K562 (cell line): ENCODE results near the gene WT1. TPM values are rescaled to one million over a fixed set of nuclear protein-coding genes. Genes with fewer than 3 reads are reported as not detected.

ENCODE experiments used
- ATF4 ChIP-seq: fragments of 450-650 bp; formaldehyde crosslinking; IDR thresholded peaks from 2 replicates; pipeline ENCODE4 v1.4.0; 2022; ENCODE audit warnings: mild to moderate bottlenecking, moderate library complexity
- BRD4 ChIP-seq: fragments of 200-600 bp; sonication (generic); IDR thresholded peaks from 2 replicates; pipeline ENCODE4 v1.6.1; 2017; ENCODE audit warnings: inconsistent platforms
- CEBPG ChIP-seq, 3 experiments: fragments of 200-800 bp in 1 of 3; sonication (Bioruptor generic) in 1 of 3; sonication (generic) in 1 of 3; formaldehyde crosslinking in 1 of 3; IDR thresholded peaks in 2 of 3; conservative IDR thresholded peaks in 1 of 3; 2 replicates each; pipeline versions ENCODE4 v1.6.1 to v1.8.0; 2016 to 2022; ENCODE audit warnings: missing compliant biosample characterization in 2 of 3, missing genetic modification characterization in 2 of 3, mild to moderate bottlenecking in 1 of 3, missing genetic modification reagents in 1 of 3
- CHD2 ChIP-seq: IDR thresholded peaks from 2 replicates; pipeline ENCODE4 v1.6.1; 2011; ENCODE audit warnings: low read depth, low read length
- CHD4 ChIP-seq: fragments of 200-600 bp; sonication (generic); IDR thresholded peaks from 3 replicates; pipeline ENCODE4 v1.6.1; 2012; ENCODE audit warnings: low read depth, mild to moderate bottlenecking, mixed read lengths, low read length, inconsistent platforms; ENCODE audit not compliant: insufficient read depth, insufficient replicate concordance, poor library complexity, severe bottlenecking
- EWSR1 ChIP-seq: fragments of 450-650 bp; IDR thresholded peaks from 2 replicates; pipeline ENCODE4 v1.6.1; 2018; ENCODE audit warnings: borderline replicate concordance, mild to moderate bottlenecking, low read depth, moderate library complexity; ENCODE audit not compliant: partially characterized antibody
- FOXM1 ChIP-seq, 2 experiments: fragments of 450-650 bp in 1 of 2; sonication (generic) in 1 of 2; formaldehyde crosslinking in 1 of 2; IDR thresholded peaks; 2 replicates each; pipeline versions ENCODE4 v1.6.1 to v1.9.0; 2017 to 2022; ENCODE audit warnings: low read depth in 2 of 2, mild to moderate bottlenecking in 2 of 2, missing genetic modification reagents in 1 of 2, moderate library complexity in 1 of 2
- HEY1 ChIP-seq: fragments of 250-450 bp; sonication (Bioruptor Pico); IDR thresholded peaks from 2 replicates; pipeline ENCODE4 v1.5.0; 2020; ENCODE audit warnings: mild to moderate bottlenecking, moderate library complexity, borderline replicate concordance
- HNRNPH1 ChIP-seq: fragments of 200-400 bp; formaldehyde crosslinking; optimal IDR thresholded peaks from 2 replicates; pipeline ENCODE3; 2017; ENCODE audit warnings: low read depth, mild to moderate bottlenecking, low read length, moderate library complexity
- MAX ChIP-seq: sonication (generic); formaldehyde crosslinking; IDR thresholded peaks from 2 replicates; pipeline ENCODE4 v1.9.0; 2022; ENCODE audit warnings: mild to moderate bottlenecking, missing genetic modification reagents
- MCM5 ChIP-seq: fragments of 450-650 bp; IDR thresholded peaks from 2 replicates; pipeline ENCODE4 v1.6.1; 2016; ENCODE audit warnings: low read depth
- MED1 ChIP-seq: sonication (generic); formaldehyde crosslinking; IDR thresholded peaks from 2 replicates; pipeline ENCODE4 v1.8.1; 2023; ENCODE audit warnings: missing genetic modification reagents, borderline replicate concordance
- MIER1 ChIP-seq: fragments of 450-650 bp; IDR thresholded peaks from 2 replicates; pipeline ENCODE4 v1.6.1; 2016; ENCODE audit warnings: antibody characterized with exemption, mild to moderate bottlenecking, low read depth
- NFIC ChIP-seq: fragments of 450-650 bp; IDR thresholded peaks from 2 replicates; pipeline ENCODE4 v1.6.1; 2017; ENCODE audit warnings: mild to moderate bottlenecking, inconsistent platforms
- POLR2H ChIP-seq: IDR thresholded peaks from 2 replicates; pipeline ENCODE4 v1.6.1; 2016; ENCODE audit warnings: missing genetic modification characterization, low read depth, mild to moderate bottlenecking, control low read depth, missing compliant biosample characterization, moderate library complexity
- RB1 ChIP-seq: fragments of 450-650 bp; IDR thresholded peaks from 2 replicates; pipeline ENCODE4 v1.6.1; 2017; ENCODE audit warnings: low read depth, mild to moderate bottlenecking
- RBM17 ChIP-seq: fragments of 200-400 bp; formaldehyde crosslinking; IDR thresholded peaks from 2 replicates; pipeline ENCODE4 v1.6.1; 2017; ENCODE audit warnings: low read depth, mild to moderate bottlenecking, low read length, borderline replicate concordance
- SRSF1 ChIP-seq: fragments of 200-400 bp; formaldehyde crosslinking; IDR thresholded peaks from 2 replicates; pipeline ENCODE4 v1.6.1; 2017; ENCODE audit warnings: mild to moderate bottlenecking, low read depth, low read length, moderate library complexity
- TAF1 ChIP-seq: IDR thresholded peaks from 2 replicates; pipeline ENCODE4 v1.6.1; 2011; ENCODE audit warnings: mild to moderate bottlenecking, low read length, moderate library complexity; ENCODE audit not compliant: insufficient read depth, control insufficient read depth, severe bottlenecking; ENCODE audit errors: extremely low read depth
- TEAD2 ChIP-seq: fragments of 450-650 bp; IDR thresholded peaks from 2 replicates; pipeline ENCODE4 v1.6.1; 2016; ENCODE audit warnings: missing genetic modification characterization, control low read depth, missing compliant biosample characterization
- U2AF1 ChIP-seq: fragments of 200-400 bp; formaldehyde crosslinking; optimal IDR thresholded peaks from 2 replicates; pipeline ENCODE3; 2017; ENCODE audit warnings: mild to moderate bottlenecking, low read depth, low read length, moderate library complexity
- ZFX ChIP-seq: sonication (generic); formaldehyde crosslinking; IDR thresholded peaks from 2 replicates; pipeline ENCODE4 v1.8.0; 2022; ENCODE audit warnings: mild to moderate bottlenecking, missing genetic modification reagents, moderate library complexity
- ZNF146 ChIP-seq: IDR thresholded peaks from one replicate; pipeline ENCODE4 v1.6.1; 2018; ENCODE audit warnings: missing compliant biosample characterization; ENCODE audit not compliant: unreplicated experiment
- ZNF239 ChIP-seq: fragments of 250-450 bp; sonication (Bioruptor Pico); IDR thresholded peaks from 2 replicates; pipeline ENCODE4 v1.4.0; 2020; ENCODE audit warnings: mild to moderate bottlenecking
- ZNF436 ChIP-seq: fragments of 250-450, 450-650 bp; sonication (Bioruptor Pico); formaldehyde crosslinking; IDR thresholded peaks from 2 replicates; pipeline ENCODE4 v1.7.0; 2020; ENCODE audit warnings: mild to moderate bottlenecking
- ZNF75A ChIP-seq: fragments of 450-650 bp; formaldehyde crosslinking; IDR thresholded peaks from 2 replicates; pipeline ENCODE4 v1.4.0; 2020; ENCODE audit warnings: mild to moderate bottlenecking
- polyA plus RNA-seq, 8 experiments: library from polyadenylated mRNA; depleted of rRNA in 4 of 8; stranded (reverse) in 5 of 8; unstranded in 3 of 8; fragments of >200 nt; fragmentation: Nextera tagmentation in 2 of 8; fragmentation: Illumina TruSeq in 1 of 8; extraction: Ambion mirVana in 2 of 8; extraction: Trizol in 1 of 8; gene quantifications; 2 replicates each; pipeline versions ENCODE4 v1.2.1 to v1.2.3, GENCODE V29; 2011 to 2014; ENCODE audit warnings: inconsistent platforms in 1 of 8, missing spikeins in 1 of 8
- total RNA-seq, 7 experiments: library from RNA; depleted of rRNA in 6 of 7; stranded (reverse); fragments of >200 nt in 6 of 7; fragmentation: Illumina TruSeq in 2 of 7; extraction: Trizol in 2 of 7; gene quantifications; 2 replicates each; pipeline versions ENCODE4 v1.2.1 to v1.2.3, GENCODE V29; 2011 to 2021; ENCODE audit warnings: low replicate concordance in 1 of 7

WT1 gene
- total and polyA plus RNA-seq, 9 of the 15 experiments (the other 6 are each of a cell fraction or from before 2014, with no cell fraction given): 7.1 to 33.8 (median 19.4) TPM

- TF ChIP-seq RB1 (peak; percentile 37; the same call in 1 of the 2 replicates), ZNF146 (no peak), CHD2 (no peak), CHD4 (no peak), ZNF75A (no peak), MED1 (CRISPR knock-in tag) (no peak), ZNF436 (CRISPR knock-in tag) (no peak), MIER1 (no peak), HNRNPH1 (no peak), ZFX (peak; percentile 45; the same call in 1 of the 2 replicates), TEAD2 (no peak), TAF1 (peak; percentile 39), FOXM1 (IDR thresholded peaks at IDR 0.05; ENCODE audit: low read depth) (peak; percentile 46; the same call in 1 of the 2 replicates), FOXM1 (CRISPR knock-in tag; IDR thresholded peaks at IDR 0.05; ENCODE audit: low read depth) (no peak), MCM5 (no peak), CEBPG (CRISPR knock-in tag; IDR thresholded peaks at IDR 0.05) (no peak), CEBPG (tag; conservative IDR thresholded peaks at IDR 0.05 in 1 of 2, IDR thresholded peaks at IDR 0.05 in 1 of 2) (peak; percentile 7 to 73; a peak in 3 of 4 replicates), EWSR1 (no peak), RBM17 (no peak), SRSF1 (no peak), NFIC (peak; percentile 76), ATF4 (no peak), POLR2H (peak; percentile 43; the same call in 1 of the 2 replicates), MAX (CRISPR knock-in tag) (no peak), ZNF239 (0 out of 2 replicates have a peak, but pooled peaks have one; percentile 30), U2AF1 (no peak), HEY1 (CRISPR knock-in tag) (peak; percentile 32; the same call in 1 of the 2 replicates), BRD4 (peak; percentile 65; the same call in 1 of the 2 replicates)
These were observed 14.1 kb downstream of the WT1 start (continued) for GRCh38 chr11:32420937-32421901.
